Neural cell (in vitro differentiated cells): ENCODE measurements around the gene NELL1. TPM values are rescaled to one million over a fixed set of nuclear protein-coding genes. Genes with fewer than 3 reads are reported as not detected.

Experiments used
- H2AFZ ChIP-seq: fragments of 200-600, 300-800 bp; sonication (generic), shearing (Covaris generic); 2 replicates; pipeline ENCODE4 v1.6.0; 2014; ENCODE audit warnings: low read depth, mild to moderate bottlenecking, antibody characterized with exemption, low read length, moderate library complexity
- H3F3A ChIP-seq: fragments of 200-600 bp; shearing (Covaris generic); 2 replicates; pipeline ENCODE4 v1.6.1; 2016; ENCODE audit warnings: mild to moderate bottlenecking, moderate library complexity, mixed read lengths, antibody characterized with exemption, low read length; ENCODE audit not compliant: insufficient read depth, poor library complexity, severe bottlenecking
- H3K27ac ChIP-seq: fragments of 200-600, 300-800 bp; sonication (generic), shearing (Covaris generic); 2 replicates; pipeline ENCODE4 v1.5.1; 2014; ENCODE audit warnings: mild to moderate bottlenecking, low read length, moderate library complexity
- H3K27me3 ChIP-seq: fragments of 300-800, 200-600 bp; sonication (generic), shearing (Covaris generic); 2 replicates; pipeline ENCODE4 v1.6.0; 2014; ENCODE audit warnings: mild to moderate bottlenecking, low read depth, low read length, moderate library complexity; ENCODE audit not compliant: insufficient read depth
- H3K36me3 ChIP-seq: fragments of 300-800, 200-600 bp; sonication (generic), shearing (Covaris generic); 2 replicates; pipeline ENCODE4 v1.5.1; 2014; ENCODE audit warnings: mild to moderate bottlenecking, antibody characterized with exemption, low read length, moderate library complexity; ENCODE audit not compliant: insufficient read depth
- H3K4me2 ChIP-seq: fragments of 300-800, 200-600 bp; sonication (generic), shearing (Covaris generic); 2 replicates; pipeline ENCODE4 v1.6.0; 2014; ENCODE audit warnings: mild to moderate bottlenecking, low read length
- H3K4me3 ChIP-seq: fragments of 300-800, 200-600 bp; sonication (generic), shearing (Covaris generic); 2 replicates; pipeline ENCODE4 v1.5.1; 2014; ENCODE audit warnings: mild to moderate bottlenecking, low read length, moderate library complexity
- H3K79me2 ChIP-seq: fragments of 200-600 bp; shearing (Covaris generic); replicated peaks from 2 replicates; pipeline ENCODE4 v1.6.0; 2014; ENCODE audit warnings: mild to moderate bottlenecking, low read length, moderate library complexity; ENCODE audit not compliant: insufficient read depth
- H3K9ac ChIP-seq: fragments of 300-800, 200-600 bp; sonication (generic), shearing (Covaris generic); 2 replicates; pipeline ENCODE4 v1.6.1; 2016; ENCODE audit warnings: mild to moderate bottlenecking, low read length, mixed read lengths
- H3K9me2 ChIP-seq: fragments of 200-600 bp; shearing (Covaris generic); 2 replicates; pipeline ENCODE4 v1.6.1; 2016; ENCODE audit warnings: mild to moderate bottlenecking, low read length, mixed read lengths; ENCODE audit not compliant: insufficient read depth
- H3K9me3 ChIP-seq: fragments of 200-600, 300-800 bp; sonication (generic), shearing (Covaris generic); 2 replicates; pipeline ENCODE4 v1.6.1; 2016; ENCODE audit warnings: mild to moderate bottlenecking, mixed run types, low read length, moderate library complexity, mixed read lengths
- H4K20me1 ChIP-seq: fragments of 200-600 bp; shearing (Covaris generic); 2 replicates; pipeline ENCODE4 v1.6.1; 2016; ENCODE audit warnings: mild to moderate bottlenecking, mixed run types; ENCODE audit not compliant: insufficient read depth
- EP300 ChIP-seq: fragments of 450-650 bp; conservative IDR thresholded peaks from 2 replicates; pipeline ENCODE4 v1.6.1; 2014; ENCODE audit warnings: antibody characterized with exemption, mild to moderate bottlenecking, moderate library complexity; ENCODE audit not compliant: poor library complexity, severe bottlenecking
- EZH2 ChIP-seq: fragments of 200-600, 300-800 bp; shearing (Covaris generic), sonication (generic); IDR thresholded peaks from 2 replicates; pipeline ENCODE4 v1.6.1; 2014; ENCODE audit warnings: antibody characterized with exemption, low read length, borderline replicate concordance, mild to moderate bottlenecking; ENCODE audit not compliant: insufficient read depth, poor library complexity, severe bottlenecking
- MXI1 ChIP-seq: fragments of 450-650 bp; conservative IDR thresholded peaks from 2 replicates; pipeline ENCODE4 v1.6.1; 2014; ENCODE audit warnings: antibody characterized with exemption, mild to moderate bottlenecking; ENCODE audit not compliant: poor library complexity, severe bottlenecking
- POLR2AphosphoS5 ChIP-seq: IDR thresholded peaks from 2 replicates; pipeline ENCODE4 v1.6.1; 2012
- RAD21 ChIP-seq: fragments of 450-650 bp; conservative IDR thresholded peaks from 2 replicates; pipeline ENCODE4 v1.6.1; 2014; ENCODE audit warnings: antibody characterized with exemption, mild to moderate bottlenecking, moderate library complexity
- SMC3 ChIP-seq: fragments of 450-650 bp; conservative IDR thresholded peaks from 2 replicates; pipeline ENCODE4 v1.6.1; 2014; ENCODE audit warnings: antibody characterized with exemption, mild to moderate bottlenecking, moderate library complexity; ENCODE audit not compliant: poor library complexity
- TAF1 ChIP-seq: IDR thresholded peaks from 2 replicates; pipeline ENCODE4 v1.6.1; 2012; ENCODE audit warnings: low read depth
- polyA plus RNA-seq: library from polyadenylated mRNA; depleted of rRNA; stranded (reverse); fragments of >200 nt; gene quantifications from 2 replicates; pipeline ENCODE4 v1.2.3, GENCODE V29; 2014
- TF ChIP-seq, protein P1 (sequence below): IDR thresholded peaks from 2 replicates; pipeline ENCODE4 v1.6.1; 2012; ENCODE audit warnings: borderline replicate concordance
- TF ChIP-seq, protein P2 (sequence below): fragments of 450-650 bp; IDR thresholded peaks from 2 replicates; pipeline ENCODE4 v1.5.1; 2014; ENCODE audit warnings: antibody characterized with exemption, mild to moderate bottlenecking, moderate library complexity; ENCODE audit not compliant: poor library complexity, severe bottlenecking

NELL1 gene
- polyA plus RNA-seq, 1 donor from 2014 or later = 70.4 TPM

DNA sequence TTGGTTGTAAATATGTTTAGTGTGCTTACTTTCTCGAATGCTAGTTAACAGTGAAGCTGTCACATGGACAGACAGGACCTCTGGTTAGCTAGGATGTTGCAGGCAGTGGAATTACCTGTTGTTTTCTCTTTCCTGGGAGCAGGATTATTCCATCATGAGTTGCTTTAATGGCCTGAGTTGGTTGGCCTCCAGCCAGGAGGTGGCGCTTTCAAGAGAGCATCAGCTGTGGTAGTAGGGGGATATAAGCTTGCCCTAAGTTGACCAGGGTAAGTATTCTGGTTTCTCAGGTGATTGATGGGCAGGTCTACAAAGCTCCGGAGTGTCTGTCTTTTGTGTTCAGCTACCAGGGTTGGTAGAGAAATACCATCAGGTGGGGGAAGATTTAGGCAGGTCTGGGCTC is 43.5 kb downstream of the NELL1 start:
- Histone ChIP-seq H3K79me2 (no peaks in the 10 kb centered on the region), H3K27me3 (no peaks in the 10 kb centered on the region), H4K20me1 (no peaks in the 10 kb centered on the region), H3K9me2 (no peaks in the 10 kb centered on the region), H3K4me2 (no peak overlapping the region), H3K9me3 (peaks cover 8% of the 10 kb centered on the region), H3F3A (no peaks in the 10 kb centered on the region), H3K4me3 (no peak overlapping the region), H3K27ac (no peak overlapping the region), H2AFZ (no peak overlapping the region), H3K9ac (no peak overlapping the region), H3K36me3 (no peaks in the 10 kb centered on the region)
- no peak for TF ChIP-seq EP300
- no peak for TF ChIP-seq MXI1
- no peak for TF ChIP-seq TAF1
- no peak for TF ChIP-seq SMC3
- TF ChIP-seq, protein P1, sequence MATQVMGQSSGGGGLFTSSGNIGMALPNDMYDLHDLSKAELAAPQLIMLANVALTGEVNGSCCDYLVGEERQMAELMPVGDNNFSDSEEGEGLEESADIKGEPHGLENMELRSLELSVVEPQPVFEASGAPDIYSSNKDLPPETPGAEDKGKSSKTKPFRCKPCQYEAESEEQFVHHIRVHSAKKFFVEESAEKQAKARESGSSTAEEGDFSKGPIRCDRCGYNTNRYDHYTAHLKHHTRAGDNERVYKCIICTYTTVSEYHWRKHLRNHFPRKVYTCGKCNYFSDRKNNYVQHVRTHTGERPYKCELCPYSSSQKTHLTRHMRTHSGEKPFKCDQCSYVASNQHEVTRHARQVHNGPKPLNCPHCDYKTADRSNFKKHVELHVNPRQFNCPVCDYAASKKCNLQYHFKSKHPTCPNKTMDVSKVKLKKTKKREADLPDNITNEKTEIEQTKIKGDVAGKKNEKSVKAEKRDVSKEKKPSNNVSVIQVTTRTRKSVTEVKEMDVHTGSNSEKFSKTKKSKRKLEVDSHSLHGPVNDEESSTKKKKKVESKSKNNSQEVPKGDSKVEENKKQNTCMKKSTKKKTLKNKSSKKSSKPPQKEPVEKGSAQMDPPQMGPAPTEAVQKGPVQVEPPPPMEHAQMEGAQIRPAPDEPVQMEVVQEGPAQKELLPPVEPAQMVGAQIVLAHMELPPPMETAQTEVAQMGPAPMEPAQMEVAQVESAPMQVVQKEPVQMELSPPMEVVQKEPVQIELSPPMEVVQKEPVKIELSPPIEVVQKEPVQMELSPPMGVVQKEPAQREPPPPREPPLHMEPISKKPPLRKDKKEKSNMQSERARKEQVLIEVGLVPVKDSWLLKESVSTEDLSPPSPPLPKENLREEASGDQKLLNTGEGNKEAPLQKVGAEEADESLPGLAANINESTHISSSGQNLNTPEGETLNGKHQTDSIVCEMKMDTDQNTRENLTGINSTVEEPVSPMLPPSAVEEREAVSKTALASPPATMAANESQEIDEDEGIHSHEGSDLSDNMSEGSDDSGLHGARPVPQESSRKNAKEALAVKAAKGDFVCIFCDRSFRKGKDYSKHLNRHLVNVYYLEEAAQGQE = no peak
- no peak for TF ChIP-seq EZH2
- TF ChIP-seq POLR2AphosphoS5 = no peak
- TF ChIP-seq, protein P2, sequence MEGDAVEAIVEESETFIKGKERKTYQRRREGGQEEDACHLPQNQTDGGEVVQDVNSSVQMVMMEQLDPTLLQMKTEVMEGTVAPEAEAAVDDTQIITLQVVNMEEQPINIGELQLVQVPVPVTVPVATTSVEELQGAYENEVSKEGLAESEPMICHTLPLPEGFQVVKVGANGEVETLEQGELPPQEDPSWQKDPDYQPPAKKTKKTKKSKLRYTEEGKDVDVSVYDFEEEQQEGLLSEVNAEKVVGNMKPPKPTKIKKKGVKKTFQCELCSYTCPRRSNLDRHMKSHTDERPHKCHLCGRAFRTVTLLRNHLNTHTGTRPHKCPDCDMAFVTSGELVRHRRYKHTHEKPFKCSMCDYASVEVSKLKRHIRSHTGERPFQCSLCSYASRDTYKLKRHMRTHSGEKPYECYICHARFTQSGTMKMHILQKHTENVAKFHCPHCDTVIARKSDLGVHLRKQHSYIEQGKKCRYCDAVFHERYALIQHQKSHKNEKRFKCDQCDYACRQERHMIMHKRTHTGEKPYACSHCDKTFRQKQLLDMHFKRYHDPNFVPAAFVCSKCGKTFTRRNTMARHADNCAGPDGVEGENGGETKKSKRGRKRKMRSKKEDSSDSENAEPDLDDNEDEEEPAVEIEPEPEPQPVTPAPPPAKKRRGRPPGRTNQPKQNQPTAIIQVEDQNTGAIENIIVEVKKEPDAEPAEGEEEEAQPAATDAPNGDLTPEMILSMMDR = no peak
- no peak for TF ChIP-seq RAD21

DNA sequence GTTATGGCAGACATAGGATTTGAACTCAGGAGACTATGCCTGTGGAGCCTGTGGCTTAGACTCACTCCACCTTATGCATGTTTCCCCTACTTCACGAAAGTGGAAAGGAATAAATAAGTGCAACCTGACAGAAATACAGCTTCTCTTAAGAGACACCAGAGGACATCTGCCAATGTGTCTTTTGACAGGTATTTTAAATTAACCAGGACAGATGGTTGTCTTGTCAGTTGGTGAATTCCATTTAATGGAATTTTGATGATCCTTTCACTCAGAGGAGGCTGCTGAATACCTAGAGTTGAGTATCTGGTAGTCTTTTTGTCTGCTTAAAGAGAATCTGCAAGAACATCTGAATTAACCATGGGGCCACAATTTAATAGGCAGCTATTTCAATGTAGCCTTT is 46.1 kb downstream of the NELL1 start:
- Histone ChIP-seq H4K20me1 (no peaks in the 10 kb centered on the region), H3K27me3 (no peaks in the 10 kb centered on the region), H3K27ac (no peak overlapping the region), H3K4me3 (no peak overlapping the region), H3K9me2 (no peaks in the 10 kb centered on the region), H3F3A (no peaks in the 10 kb centered on the region), H3K79me2 (no peaks in the 10 kb centered on the region), H2AFZ (no peak overlapping the region), H3K4me2 (no peak overlapping the region), H3K36me3 (no peaks in the 10 kb centered on the region), H3K9ac (no peak overlapping the region), H3K9me3 (peaks cover 3% of the 10 kb centered on the region)
- TF ChIP-seq, protein P1 = no peak
- TF ChIP-seq POLR2AphosphoS5 (peak; percentile 25), EP300 (peak; percentile 89), EZH2 (no peak)
